Kidney epithelial cell (primary cell): ENCODE results near the gene LRRC45. TPM values are rescaled to one million over a fixed set of nuclear protein-coding genes. Genes with fewer than 3 reads are reported as not detected.

Source experiments
- DNase-seq: peaks from one replicate; pipeline ENCODE4 v3.0.0-alpha.2; 2010; ENCODE audit warnings: low read depth
- H3K27me3 ChIP-seq: 2 replicates; pipeline ENCODE4 v1.6.0; 2011; ENCODE audit warnings: low read length; ENCODE audit not compliant: control insufficient read depth, insufficient read depth
- H3K36me3 ChIP-seq: 2 replicates; pipeline ENCODE4 v1.5.1; 2011; ENCODE audit warnings: low read length; ENCODE audit not compliant: control insufficient read depth, insufficient read depth
- H3K4me3 ChIP-seq: 2 replicates; pipeline ENCODE4 v1.5.1; 2011; ENCODE audit warnings: low read depth, mild to moderate bottlenecking, control low read depth, low read length
- total RNA-seq: library from RNA; depleted of rRNA; stranded (reverse); fragments of >200 nt; gene quantifications from 2 replicates; pipeline ENCODE4 v1.2.3, GENCODE V29; 2015
- TF ChIP-seq, protein P1 (sequence below): IDR thresholded peaks from 2 replicates; pipeline ENCODE4 v1.5.1; 2011; ENCODE audit warnings: mild to moderate bottlenecking, moderate library complexity, low read length, control low read depth, inconsistent platforms; ENCODE audit not compliant: insufficient read depth, poor library complexity, severe bottlenecking

The LRRC45 gene
- total RNA-seq, 1 donor from 2014 or later = 16.1 TPM

GRCh38 chr17:82007228-82007494 lies 15.9 kb upstream of the LRRC45 start:
- Histone ChIP-seq H3K4me3 (no peak overlapping the region), H3K36me3 (no peaks in the 10 kb centered on the region), H3K27me3 (no peaks in the 10 kb centered on the region)
- DNase-seq = no peak
- TF ChIP-seq, protein P1, sequence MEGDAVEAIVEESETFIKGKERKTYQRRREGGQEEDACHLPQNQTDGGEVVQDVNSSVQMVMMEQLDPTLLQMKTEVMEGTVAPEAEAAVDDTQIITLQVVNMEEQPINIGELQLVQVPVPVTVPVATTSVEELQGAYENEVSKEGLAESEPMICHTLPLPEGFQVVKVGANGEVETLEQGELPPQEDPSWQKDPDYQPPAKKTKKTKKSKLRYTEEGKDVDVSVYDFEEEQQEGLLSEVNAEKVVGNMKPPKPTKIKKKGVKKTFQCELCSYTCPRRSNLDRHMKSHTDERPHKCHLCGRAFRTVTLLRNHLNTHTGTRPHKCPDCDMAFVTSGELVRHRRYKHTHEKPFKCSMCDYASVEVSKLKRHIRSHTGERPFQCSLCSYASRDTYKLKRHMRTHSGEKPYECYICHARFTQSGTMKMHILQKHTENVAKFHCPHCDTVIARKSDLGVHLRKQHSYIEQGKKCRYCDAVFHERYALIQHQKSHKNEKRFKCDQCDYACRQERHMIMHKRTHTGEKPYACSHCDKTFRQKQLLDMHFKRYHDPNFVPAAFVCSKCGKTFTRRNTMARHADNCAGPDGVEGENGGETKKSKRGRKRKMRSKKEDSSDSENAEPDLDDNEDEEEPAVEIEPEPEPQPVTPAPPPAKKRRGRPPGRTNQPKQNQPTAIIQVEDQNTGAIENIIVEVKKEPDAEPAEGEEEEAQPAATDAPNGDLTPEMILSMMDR = no peak

- Histone ChIP-seq H3K27me3 (no peaks in the 10 kb centered on the region), H3K4me3 (no peak overlapping the region), H3K36me3 (no peaks in the 10 kb centered on the region)
- no peak for DNase-seq
- TF ChIP-seq, protein P1 = peak; percentile 33
Measured at GRCh38 chr17:82007495-82008257, 15.4 kb upstream of the LRRC45 start.

- DNase-seq = no peak
- TF ChIP-seq, protein P1 = no peak
- no peaks in the 10 kb centered on the region for H3K27me3 ChIP-seq
Measured at GRCh38 chr17:82008258-82008940, 14.7 kb upstream of the LRRC45 start.

DNA sequence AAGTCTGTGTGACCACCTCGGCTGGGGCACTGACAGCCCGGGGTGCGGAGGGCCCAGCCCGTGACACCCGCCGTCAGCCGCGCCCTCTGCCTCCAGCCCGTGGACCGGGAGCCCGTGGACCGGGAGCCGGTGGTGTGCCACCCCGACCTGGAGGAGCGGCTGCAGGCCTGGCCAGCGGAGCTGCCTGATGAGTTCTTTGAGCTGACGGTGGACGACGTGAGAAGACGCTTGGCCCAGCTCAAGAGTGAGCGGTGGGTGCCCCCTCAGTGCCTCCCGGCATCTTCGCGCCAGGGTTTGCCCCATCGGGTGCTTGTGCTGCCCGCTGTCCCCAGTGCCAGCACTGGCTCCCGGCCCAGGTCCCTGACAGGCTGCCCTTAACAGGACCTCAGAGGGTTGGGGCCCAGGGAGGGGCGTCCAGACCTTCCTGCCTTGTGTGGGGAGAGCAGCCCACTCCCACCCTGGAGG lies 14.1 kb upstream of the LRRC45 start:
- Histone ChIP-seq H3K36me3 (no peaks in the 10 kb centered on the region), H3K27me3 (no peaks in the 10 kb centered on the region), H3K4me3 (no peak overlapping the region)
- no peak for DNase-seq
- TF ChIP-seq, protein P1 = no peak

More at GRCh38 chr17:82008258-82008940, 14.7 kb upstream of the LRRC45 start:
- Histone ChIP-seq H3K4me3 (no peak overlapping the region), H3K36me3 (no peaks in the 10 kb centered on the region)

- no peaks in the 10 kb centered on the region for H3K36me3 ChIP-seq
- TF ChIP-seq, protein P1 = no peak
Measured at GRCh38 chr17:82009413-82009812, 13.7 kb upstream of the LRRC45 start.

More at GRCh38 chr17:82009413-82009812, 13.7 kb upstream of the LRRC45 start:
- no peaks in the 10 kb centered on the region for H3K27me3 ChIP-seq
- no peak for DNase-seq
- no peak overlapping the region for H3K4me3 ChIP-seq
